WTC11 (cell line): ENCODE data around the gene CENPVL3. TPM values are rescaled to one million over a fixed set of nuclear protein-coding genes. Genes with fewer than 3 reads are reported as not detected.
"Not testable (repeated sequence)": the region's sequence is repeated elsewhere in the genome, so short reads cannot be mapped to it uniquely, and the experiment has no call there.

Experiments
- ATAC-seq: fragments of 200-7000 bp; cut with Tn5 transposase; 2 replicates; pipeline ENCODE4 v1.10.0; 2021; ENCODE audit warnings: mild to moderate bottlenecking, moderate library complexity
- CTCF ChIA-PET: fragments of 300-600 bp; sonication (Branson Sonifier 250); formaldehyde crosslinking; loops from one replicate; lab custom pipeline; 2021; ENCODE audit warnings: antibody characterized with exemption; lab: Charles Lee
- POLR2A ChIA-PET: fragments of 350-600 bp; sonication (Branson Sonifier 250); formaldehyde crosslinking; loops from one replicate; lab custom pipeline; 2021; ENCODE audit warnings: antibody characterized with exemption; lab: Charles Lee
- DNase-seq: peaks from one replicate; pipeline ENCODE4 v3.0.0; 2021; ENCODE audit warnings: low spot score
- H3K27ac Mint-ChIP-seq: 2 replicates; pipeline ENCODE4 v1.8.0; 2021; ENCODE audit warnings: mixed read lengths
- H3K27me3 Mint-ChIP-seq: 2 replicates; pipeline ENCODE4 v1.8.0; 2021; ENCODE audit warnings: low read depth, mild to moderate bottlenecking, moderate library complexity, mixed read lengths
- H3K36me3 Mint-ChIP-seq: 2 replicates; pipeline ENCODE4 v1.8.0; 2021; ENCODE audit warnings: mixed read lengths
- H3K4me1 Mint-ChIP-seq: 2 replicates; pipeline ENCODE4 v1.8.0; 2022; ENCODE audit warnings: mixed read lengths
- H3K4me3 Mint-ChIP-seq: 2 replicates; pipeline ENCODE4 v1.8.0; 2021; ENCODE audit warnings: mild to moderate bottlenecking, moderate library complexity, mixed read lengths
- H3K9me3 Mint-ChIP-seq: 2 replicates; pipeline ENCODE4 v1.8.0; 2021; ENCODE audit warnings: mixed read lengths
- ELF4 ChIP-seq: sonication (generic); formaldehyde crosslinking; IDR thresholded peaks from 2 replicates; pipeline ENCODE4 v1.8.1; 2022; ENCODE audit warnings: low read depth, mild to moderate bottlenecking, moderate library complexity, missing genetic modification reagents
- ESRRA ChIP-seq: sonication (generic); formaldehyde crosslinking; IDR thresholded peaks from 2 replicates; pipeline ENCODE4 v1.8.1; 2022; ENCODE audit warnings: mild to moderate bottlenecking, missing genetic modification reagents, borderline replicate concordance
- ETV6 ChIP-seq: sonication (generic); formaldehyde crosslinking; IDR thresholded peaks from 2 replicates; pipeline ENCODE4 v1.8.1; 2022; ENCODE audit warnings: mild to moderate bottlenecking, missing genetic modification reagents
- MXD4 ChIP-seq: fragments of 250-450 bp; sonication (Bioruptor Pico); IDR thresholded peaks from 2 replicates; pipeline ENCODE4 v1.8.0; 2021; ENCODE audit warnings: mild to moderate bottlenecking, moderate library complexity, borderline replicate concordance
- NFYB ChIP-seq: sonication (generic); formaldehyde crosslinking; conservative IDR thresholded peaks from 2 replicates; pipeline ENCODE4 v1.8.0; 2022; ENCODE audit warnings: low read depth, missing genetic modification reagents
- NR3C1 ChIP-seq: sonication (generic); formaldehyde crosslinking; conservative IDR thresholded peaks from 2 replicates; pipeline ENCODE4 v1.8.1; 2023; ENCODE audit warnings: low read depth, mild to moderate bottlenecking, missing genetic modification reagents
- ZNF317 ChIP-seq: sonication (generic); formaldehyde crosslinking; IDR thresholded peaks from 2 replicates; pipeline ENCODE4 v1.8.1; 2023; ENCODE audit warnings: low read depth, mild to moderate bottlenecking, moderate library complexity, missing genetic modification reagents, borderline replicate concordance
- total RNA-seq: library from RNA; stranded (reverse); gene quantifications from 3 replicates; pipeline ENCODE4 v1.2.3, GENCODE V29; 2021
- TF ChIP-seq, protein P1 (sequence below): sonication (generic); formaldehyde crosslinking; IDR thresholded peaks from 2 replicates; pipeline ENCODE4 v1.8.1; 2023; ENCODE audit warnings: mild to moderate bottlenecking, missing genetic modification reagents, borderline replicate concordance
- TF ChIP-seq, protein P2 (sequence below): fragments of 250-450 bp; sonication (Bioruptor Pico); IDR thresholded peaks from 2 replicates; pipeline ENCODE4 v1.9.0; 2021; ENCODE audit warnings: mild to moderate bottlenecking
- TF ChIP-seq, protein P3 (sequence below): sonication (generic); formaldehyde crosslinking; IDR thresholded peaks from 2 replicates; pipeline ENCODE4 v1.8.0; 2022; ENCODE audit warnings: mild to moderate bottlenecking, missing genetic modification reagents
- TF ChIP-seq, protein P4 (sequence below): fragments of 200-600 bp; IDR thresholded peaks from 2 replicates; pipeline ENCODE4 v1.8.0; 2022; ENCODE audit warnings: antibody characterized with exemption

The CENPVL3 gene
- total RNA-seq, 1 experiment from 2014 or later = 3.3 TPM

DNA sequence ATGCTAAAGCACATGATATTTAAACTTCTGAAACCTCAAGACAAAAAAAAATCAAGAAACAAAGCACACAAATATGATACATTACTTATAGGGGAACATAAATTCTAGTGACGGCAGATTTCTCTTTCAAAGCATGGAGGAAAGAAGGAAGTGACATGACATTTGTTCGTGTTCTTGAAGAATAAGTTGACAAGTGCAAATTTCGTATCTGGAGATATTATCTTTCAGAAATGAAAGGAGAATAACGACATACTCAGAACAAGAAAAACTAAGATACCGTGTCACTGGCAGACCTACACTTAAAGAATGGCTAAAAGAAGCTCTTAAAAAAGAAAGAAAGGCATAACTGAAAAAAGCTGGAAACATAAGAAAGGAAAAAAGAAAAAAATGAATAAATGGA is 47.3 kb upstream of the CENPVL3 start (continued):
- TF ChIP-seq, protein P1, sequence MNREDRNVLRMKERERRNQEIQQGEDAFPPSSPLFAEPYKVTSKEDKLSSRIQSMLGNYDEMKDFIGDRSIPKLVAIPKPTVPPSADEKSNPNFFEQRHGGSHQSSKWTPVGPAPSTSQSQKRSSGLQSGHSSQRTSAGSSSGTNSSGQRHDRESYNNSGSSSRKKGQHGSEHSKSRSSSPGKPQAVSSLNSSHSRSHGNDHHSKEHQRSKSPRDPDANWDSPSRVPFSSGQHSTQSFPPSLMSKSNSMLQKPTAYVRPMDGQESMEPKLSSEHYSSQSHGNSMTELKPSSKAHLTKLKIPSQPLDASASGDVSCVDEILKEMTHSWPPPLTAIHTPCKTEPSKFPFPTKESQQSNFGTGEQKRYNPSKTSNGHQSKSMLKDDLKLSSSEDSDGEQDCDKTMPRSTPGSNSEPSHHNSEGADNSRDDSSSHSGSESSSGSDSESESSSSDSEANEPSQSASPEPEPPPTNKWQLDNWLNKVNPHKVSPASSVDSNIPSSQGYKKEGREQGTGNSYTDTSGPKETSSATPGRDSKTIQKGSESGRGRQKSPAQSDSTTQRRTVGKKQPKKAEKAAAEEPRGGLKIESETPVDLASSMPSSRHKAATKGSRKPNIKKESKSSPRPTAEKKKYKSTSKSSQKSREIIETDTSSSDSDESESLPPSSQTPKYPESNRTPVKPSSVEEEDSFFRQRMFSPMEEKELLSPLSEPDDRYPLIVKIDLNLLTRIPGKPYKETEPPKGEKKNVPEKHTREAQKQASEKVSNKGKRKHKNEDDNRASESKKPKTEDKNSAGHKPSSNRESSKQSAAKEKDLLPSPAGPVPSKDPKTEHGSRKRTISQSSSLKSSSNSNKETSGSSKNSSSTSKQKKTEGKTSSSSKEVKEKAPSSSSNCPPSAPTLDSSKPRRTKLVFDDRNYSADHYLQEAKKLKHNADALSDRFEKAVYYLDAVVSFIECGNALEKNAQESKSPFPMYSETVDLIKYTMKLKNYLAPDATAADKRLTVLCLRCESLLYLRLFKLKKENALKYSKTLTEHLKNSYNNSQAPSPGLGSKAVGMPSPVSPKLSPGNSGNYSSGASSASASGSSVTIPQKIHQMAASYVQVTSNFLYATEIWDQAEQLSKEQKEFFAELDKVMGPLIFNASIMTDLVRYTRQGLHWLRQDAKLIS (CRISPR knock-in tag) = no peak

DNA sequence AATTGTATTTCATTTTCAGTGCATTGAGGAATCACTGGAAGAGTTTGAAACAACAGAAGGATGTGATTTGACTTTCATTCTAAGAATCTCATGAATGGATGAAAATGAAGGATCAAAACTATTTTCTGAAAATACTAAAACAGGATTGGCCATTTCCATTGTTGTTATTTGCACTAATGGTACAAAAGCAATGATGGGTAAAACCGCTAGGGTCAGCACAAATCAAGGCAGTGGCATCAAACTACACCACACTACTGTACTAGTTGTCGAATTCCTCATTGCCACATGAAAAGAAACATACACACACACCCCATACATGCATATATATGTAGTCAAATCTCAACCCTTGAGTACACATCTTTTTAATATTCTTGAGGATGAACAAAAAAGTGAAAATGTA is 24.7 kb upstream of the CENPVL3 start:
- POLR2A ChIA-PET = no interaction called here
- Mint-ChIP-seq H3K4me1 (no peaks in the 10 kb centered on the region), H3K9me3 (peaks cover 4% of the 10 kb centered on the region; the same call in 1 of the 2 replicates), H3K27ac (no peak overlapping the region), H3K4me3 (no peak overlapping the region), H3K36me3 (no peaks in the 10 kb centered on the region), H3K27me3 (peaks cover 7% of the 10 kb centered on the region)
- TF ChIP-seq ESRRA (CRISPR knock-in tag) (no peak), ZNF317 (CRISPR knock-in tag) (no peak), NR3C1 (no peak), ETV6 (CRISPR knock-in tag) (no peak), ELF4 (CRISPR knock-in tag) (no peak), MXD4 (CRISPR knock-in tag) (no peak)
- TF ChIP-seq, protein P2, sequence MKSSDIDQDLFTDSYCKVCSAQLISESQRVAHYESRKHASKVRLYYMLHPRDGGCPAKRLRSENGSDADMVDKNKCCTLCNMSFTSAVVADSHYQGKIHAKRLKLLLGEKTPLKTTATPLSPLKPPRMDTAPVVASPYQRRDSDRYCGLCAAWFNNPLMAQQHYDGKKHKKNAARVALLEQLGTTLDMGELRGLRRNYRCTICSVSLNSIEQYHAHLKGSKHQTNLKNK = no peak
- TF ChIP-seq, protein P3, sequence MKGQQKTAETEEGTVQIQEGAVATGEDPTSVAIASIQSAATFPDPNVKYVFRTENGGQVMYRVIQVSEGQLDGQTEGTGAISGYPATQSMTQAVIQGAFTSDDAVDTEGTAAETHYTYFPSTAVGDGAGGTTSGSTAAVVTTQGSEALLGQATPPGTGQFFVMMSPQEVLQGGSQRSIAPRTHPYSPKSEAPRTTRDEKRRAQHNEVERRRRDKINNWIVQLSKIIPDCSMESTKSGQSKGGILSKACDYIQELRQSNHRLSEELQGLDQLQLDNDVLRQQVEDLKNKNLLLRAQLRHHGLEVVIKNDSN = no peak
- ATAC-seq (no peak), DNase-seq (no peak)
- CTCF ChIA-PET = no interaction called here

DNA sequence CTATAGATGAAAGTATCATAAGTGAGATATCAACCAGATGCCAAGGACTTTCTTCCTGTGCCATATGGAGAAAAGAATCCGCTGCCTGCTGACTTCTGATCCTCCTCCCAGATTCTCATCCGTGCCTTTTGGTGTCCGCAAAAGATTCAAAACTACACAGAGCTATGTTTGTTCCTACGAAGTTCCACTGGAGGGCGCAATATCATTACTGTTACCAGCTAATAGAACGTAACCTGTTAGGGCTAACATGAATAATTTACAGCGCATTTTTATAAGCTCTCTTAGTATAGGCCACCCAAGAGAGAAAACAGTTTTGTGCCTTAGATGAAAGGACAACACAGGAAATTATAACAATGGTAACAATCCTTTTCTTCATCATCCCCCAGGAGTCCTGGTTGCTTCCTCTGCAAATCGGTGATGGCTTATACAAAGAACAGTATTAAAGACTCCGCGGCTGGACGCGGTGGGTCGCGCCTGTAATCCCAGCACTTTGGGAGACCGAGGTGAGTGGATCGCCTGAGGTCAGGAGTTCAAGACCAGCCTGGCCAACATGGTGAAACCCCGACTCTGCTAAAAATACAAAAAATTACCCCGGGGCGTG is 22.8 kb upstream of the CENPVL3 start:
- peaks cover 4% of the 10 kb centered on the region; the same call in 1 of the 2 replicates for H3K9me3 Mint-ChIP-seq
- peak; percentile 74 for ATAC-seq
- no peak overlapping the region for H3K4me3 Mint-ChIP-seq
- no peaks in the 10 kb centered on the region for H3K36me3 Mint-ChIP-seq
- TF ChIP-seq, protein P4, sequence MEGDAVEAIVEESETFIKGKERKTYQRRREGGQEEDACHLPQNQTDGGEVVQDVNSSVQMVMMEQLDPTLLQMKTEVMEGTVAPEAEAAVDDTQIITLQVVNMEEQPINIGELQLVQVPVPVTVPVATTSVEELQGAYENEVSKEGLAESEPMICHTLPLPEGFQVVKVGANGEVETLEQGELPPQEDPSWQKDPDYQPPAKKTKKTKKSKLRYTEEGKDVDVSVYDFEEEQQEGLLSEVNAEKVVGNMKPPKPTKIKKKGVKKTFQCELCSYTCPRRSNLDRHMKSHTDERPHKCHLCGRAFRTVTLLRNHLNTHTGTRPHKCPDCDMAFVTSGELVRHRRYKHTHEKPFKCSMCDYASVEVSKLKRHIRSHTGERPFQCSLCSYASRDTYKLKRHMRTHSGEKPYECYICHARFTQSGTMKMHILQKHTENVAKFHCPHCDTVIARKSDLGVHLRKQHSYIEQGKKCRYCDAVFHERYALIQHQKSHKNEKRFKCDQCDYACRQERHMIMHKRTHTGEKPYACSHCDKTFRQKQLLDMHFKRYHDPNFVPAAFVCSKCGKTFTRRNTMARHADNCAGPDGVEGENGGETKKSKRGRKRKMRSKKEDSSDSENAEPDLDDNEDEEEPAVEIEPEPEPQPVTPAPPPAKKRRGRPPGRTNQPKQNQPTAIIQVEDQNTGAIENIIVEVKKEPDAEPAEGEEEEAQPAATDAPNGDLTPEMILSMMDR = peak; percentile 34; the same call in 1 of the 2 replicates
- no peak for TF ChIP-seq NFYB
- DNase-seq = peak; percentile 12
- ChIA-PET CTCF (interaction anchor here (0.6 to 2.1 kb wide), 15 partner anchors 56 to 620 kb away, joined by 3 to 49 read pairs (median 4); partner anchors contain the start of gene MAGED1), POLR2A (no interaction called here)
- H3K4me1 Mint-ChIP-seq = no peaks in the 10 kb centered on the region
- no peak overlapping the region for H3K27ac Mint-ChIP-seq
- H3K27me3 Mint-ChIP-seq = peaks cover 7% of the 10 kb centered on the region; the same call in 1 of the 2 replicates

DNA sequence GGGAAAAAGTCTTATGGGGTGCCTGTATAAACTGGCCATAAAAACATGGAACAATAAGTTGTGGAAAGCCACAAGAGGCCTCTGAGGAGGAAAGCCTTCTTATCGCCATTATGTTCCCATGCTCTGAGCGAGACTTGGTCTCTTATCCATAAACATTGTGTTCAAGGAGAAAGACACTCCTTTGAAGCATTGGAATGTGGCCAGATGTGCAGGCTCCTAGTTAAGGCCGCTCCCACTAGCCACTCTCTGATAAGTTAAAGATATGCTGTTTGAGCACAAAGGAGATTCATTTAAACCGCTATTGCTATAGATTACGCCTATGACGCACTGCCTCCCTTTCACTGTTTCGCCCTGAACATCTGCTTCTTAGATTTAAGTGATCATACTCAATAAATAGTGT is 17.8 kb upstream of the CENPVL3 start:
- ATAC-seq, DNase-seq, H3K9me3 Mint-ChIP-seq, H3K27me3 Mint-ChIP-seq, H3K36me3 Mint-ChIP-seq, POLR2A ChIA-PET, H3K4me1 Mint-ChIP-seq, CTCF ChIA-PET, H3K4me3 Mint-ChIP-seq, H3K27ac Mint-ChIP-seq: not testable (repeated sequence)
